Left ventricle myocardium superior (tissue), 1 donor: ENCODE results near the gene TEX19. TPM values are rescaled to one million over a fixed set of nuclear protein-coding genes. Genes with fewer than 3 reads are reported as not detected.

Experiments used
- ATAC-seq: fragments of 200-7000 bp; cut with Tn5 transposase; one replicate; pipeline ENCODE4 v1.9.1; 2020; ENCODE audit warnings: mild to moderate bottlenecking, moderate library complexity
- DNase-seq: peaks from one replicate; pipeline ENCODE4 v3.0.0-alpha.2; 2020
- intact Hi-C: fragments of 100-400 bp; cut with micrococcal nuclease; formaldehyde crosslinking; loops from one replicate; pipeline ENCODE4 v1.11.0; 2022
- long read RNA-seq: library from polyadenylated mRNA; unstranded; transcript quantifications from one replicate; pipeline ENCODE4 v2.0.0, GENCODE V29; 2021
- total RNA-seq: library from RNA; stranded (reverse); fragmentation: NEBNext Ultra II Directional; extraction: Animal tissue kit (Norgen Biotek cat#: 25700); gene quantifications from one replicate; pipeline ENCODE4 v1.2.1, GENCODE V29; 2021
- donor health status: DM: no; HTN: yes; CAD: no; lungs with severe emphysema.

Gene TEX19
- not detected for total RNA-seq
- long read RNA-seq, result 0 reads

GRCh38 chr17:82358465-82359350 lies at the start of gene TEX19:
TEX19 (plus strand) TSS chr17:82359247; CDS start chr17:82362151, 2,904 bp downstream.
- ATAC-seq (no peak), DNase-seq (no peak)
- intact Hi-C loops, result loop anchor here (10.0 kb wide), 1 partner anchor 46 kb away; no protein-coding TSS in a partner anchor

GRCh38 chr17:82309656-82310570 lies 49.1 kb upstream of the TEX19 start:
- intact Hi-C loops, result no loop called here
- ATAC-seq (no peak), DNase-seq (no peak)

GRCh38 chr17:82310877-82311276 lies 48.2 kb upstream of the TEX19 start:
- DNase-seq, result no peak
- intact Hi-C loops, result no loop called here
- ATAC-seq, result no peak

GRCh38 chr17:82311971-82312370 lies 47.1 kb upstream of the TEX19 start:
- DNase-seq (no peak), ATAC-seq (no peak)
- intact Hi-C loops, result no loop called here

GRCh38 chr17:82313195-82314011 lies 45.6 kb upstream of the TEX19 start:
- intact Hi-C loops, result no loop called here
- ATAC-seq (no peak), DNase-seq (no peak)

GRCh38 chr17:82314012-82314726 lies 44.9 kb upstream of the TEX19 start:
- intact Hi-C loops, result no loop called here
- ATAC-seq (no peak), DNase-seq (no peak)

GRCh38 chr17:82314727-82315605 lies 44.1 kb upstream of the TEX19 start:
- DNase-seq (no peak), ATAC-seq (no peak)
- intact Hi-C loops, result no loop called here

GRCh38 chr17:82315703-82316358 lies 43.2 kb upstream of the TEX19 start:
- DNase-seq (no peak), ATAC-seq (peak; percentile 34)
- intact Hi-C loops, result no loop called here

GRCh38 chr17:82316651-82317393 lies 42.2 kb upstream of the TEX19 start:
- DNase-seq (no peak), ATAC-seq (no peak)
- intact Hi-C loops, result no loop called here

- ATAC-seq (no peak), DNase-seq (no peak)
- intact Hi-C loops, result no loop called here
Observed at GRCh38 chr17:82317394-82318168, 41.5 kb upstream of the TEX19 start, which contains the start of gene CD7. CD7 (minus strand) TSS chr17:82317608; CDS start chr17:82317495, 113 bp downstream.

- no peak for DNase-seq
- intact Hi-C loops, result no loop called here
Observed at GRCh38 chr17:82318169-82318498, 40.9 kb upstream of the TEX19 start.

GRCh38 chr17:82318772-82319606 lies 40.1 kb upstream of the TEX19 start:
- no peak for DNase-seq
- ATAC-seq, result no peak
- intact Hi-C loops, result no loop called here

More at GRCh38 chr17:82318169-82318498, 40.9 kb upstream of the TEX19 start:
- ATAC-seq, result no peak

GRCh38 chr17:82319619-82320062 lies 39.4 kb upstream of the TEX19 start:
- no peak for ATAC-seq
- intact Hi-C loops, result no loop called here
- DNase-seq, result no peak

- intact Hi-C loops, result no loop called here
- no peak for ATAC-seq
- no peak for DNase-seq
Observed at GRCh38 chr17:82320140-82320840, 38.8 kb upstream of the TEX19 start.
